GM23248 (cell line): ENCODE measurements around the gene GATAD2B.

Experiments
- EZH2 ChIP-seq: fragments of 200-600 bp; sonication (generic); IDR thresholded peaks from 2 replicates; pipeline ENCODE4 v1.6.1; 2018; ENCODE audit warnings: antibody characterized with exemption, mild to moderate bottlenecking; ENCODE audit not compliant: insufficient read depth, poor library complexity, severe bottlenecking
- EZH2phosphoT487 ChIP-seq: fragments of 200-600 bp; sonication (generic); IDR thresholded peaks from 2 replicates; pipeline ENCODE4 v1.6.1; 2018; ENCODE audit warnings: antibody characterized with exemption, moderate library complexity, mild to moderate bottlenecking, low read depth; ENCODE audit not compliant: insufficient read depth

DNA sequence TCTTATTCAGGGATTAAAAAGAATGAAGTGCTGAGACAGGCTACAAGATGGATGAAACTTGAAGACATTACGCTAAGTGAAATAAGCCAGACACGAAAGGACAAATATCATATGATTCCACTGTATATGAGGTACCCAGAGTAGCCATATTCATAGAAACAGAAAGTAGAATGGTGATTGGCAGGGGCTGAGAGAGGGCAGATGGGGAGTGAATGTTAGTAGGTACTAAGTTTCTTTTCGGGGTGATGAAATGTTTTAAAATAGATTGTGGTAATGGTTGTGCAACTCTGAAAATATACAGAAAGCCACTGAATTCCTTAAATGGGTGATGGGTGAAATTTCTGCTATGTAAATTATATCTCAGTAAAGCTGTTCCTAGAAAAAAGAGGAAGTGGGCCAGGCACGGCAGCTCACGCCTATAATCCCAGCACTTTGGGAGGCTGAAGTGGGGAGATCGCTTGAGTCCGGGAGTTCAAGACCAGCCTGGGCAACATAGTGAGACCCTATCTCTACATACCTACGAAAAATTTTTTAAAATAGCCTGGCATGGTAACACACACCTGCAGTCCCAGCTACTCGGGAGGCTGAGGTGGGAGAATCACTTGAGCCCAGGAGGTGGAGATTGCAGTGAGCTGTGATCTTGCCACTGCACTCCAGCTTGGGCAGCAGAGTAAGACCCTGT, 131.7 kb downstream of the GATAD2B start:
- TF ChIP-seq EZH2: no peak
- TF ChIP-seq EZH2phosphoT487: no peak
